ENCODE measurements around the gene PARD3. TPM values are rescaled to one million over a fixed set of nuclear protein-coding genes. Genes with fewer than 3 reads are reported as not detected.

Gene PARD3
- total RNA-seq, 2 experiments from 2014 or later, result 0.15 to 0.18 TPM

DNA sequence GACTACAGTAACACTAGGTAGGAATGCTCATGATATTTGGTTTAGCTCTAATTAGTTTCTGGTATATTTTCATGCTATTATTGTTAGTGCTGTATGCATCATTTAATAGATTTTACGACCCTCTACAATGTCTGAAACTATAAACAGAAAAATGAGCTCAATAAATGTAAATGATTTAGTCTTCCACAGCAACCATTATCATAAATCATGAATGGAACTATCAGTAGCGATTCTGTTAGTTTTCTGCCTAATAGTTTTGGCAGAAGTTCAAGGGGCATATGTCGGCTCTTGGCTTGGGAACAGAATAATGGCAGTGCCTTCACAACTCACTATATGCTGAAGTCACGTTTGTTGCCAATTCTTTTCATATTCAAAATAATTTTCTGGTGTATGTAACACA, 494.8 kb downstream of the PARD3 start:
- CTCF ChIA-PET, result no interaction called here
- no peak overlapping the region for H3K4me3 Mint-ChIP-seq
- H3K27me3 Mint-ChIP-seq, result no peaks in the 10 kb centered on the region
- DNase-seq, result no peak
- POLR2A ChIA-PET, result no interaction called here
- H3K9me3 Mint-ChIP-seq, result no peaks in the 10 kb centered on the region
- no peaks in the 10 kb centered on the region for H3K36me3 Mint-ChIP-seq (ENCODE audit: low read depth)
- H3K4me1 Mint-ChIP-seq, result no peaks in the 10 kb centered on the region
- no peak overlapping the region for H3K27ac Mint-ChIP-seq

DNA sequence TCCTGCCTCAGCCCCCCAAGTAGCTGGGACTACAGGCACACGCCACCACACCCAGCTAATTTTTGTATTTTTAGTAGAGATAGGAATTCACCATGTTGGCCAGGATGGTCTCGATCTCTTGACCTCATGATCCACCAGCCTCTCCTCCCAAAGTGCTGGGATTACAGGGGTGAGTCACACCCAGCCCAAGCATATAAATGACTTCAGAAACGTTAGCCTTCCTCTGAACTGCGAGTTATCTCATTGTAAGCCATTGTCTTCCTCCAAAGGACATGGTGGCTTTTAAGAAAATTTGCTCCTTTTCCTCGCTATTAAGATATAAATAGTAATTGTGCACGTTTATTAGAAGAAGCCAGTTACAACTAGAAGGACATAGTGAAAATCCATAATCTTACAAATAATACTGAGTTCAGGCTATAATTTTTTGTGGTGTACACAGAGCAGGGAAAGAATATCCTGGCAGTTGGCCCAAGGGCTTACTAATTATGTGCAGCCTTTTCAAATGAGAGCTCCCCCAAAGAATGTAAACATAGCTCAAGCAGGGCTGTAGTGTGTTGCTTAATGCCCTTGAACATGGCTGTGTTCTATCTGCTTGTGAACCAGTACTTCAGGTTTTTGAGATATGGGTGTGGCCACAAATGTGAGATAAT, 495.8 kb downstream of the PARD3 start:
- POLR2A ChIA-PET, result interaction anchor here (0.6 kb wide), 1 partner anchor 431 kb away, joined by 3 read pairs; no protein-coding TSS in a partner anchor
- Mint-ChIP-seq H3K9me3 (no peaks in the 10 kb centered on the region), H3K36me3 (ENCODE audit: low read depth) (no peaks in the 10 kb centered on the region), H3K4me1 (no peaks in the 10 kb centered on the region), H3K27ac (no peak overlapping the region), H3K4me3 (no peak overlapping the region), H3K27me3 (no peaks in the 10 kb centered on the region)
- CTCF ChIA-PET, result no interaction called here
- DNase-seq, result no peak

DNA sequence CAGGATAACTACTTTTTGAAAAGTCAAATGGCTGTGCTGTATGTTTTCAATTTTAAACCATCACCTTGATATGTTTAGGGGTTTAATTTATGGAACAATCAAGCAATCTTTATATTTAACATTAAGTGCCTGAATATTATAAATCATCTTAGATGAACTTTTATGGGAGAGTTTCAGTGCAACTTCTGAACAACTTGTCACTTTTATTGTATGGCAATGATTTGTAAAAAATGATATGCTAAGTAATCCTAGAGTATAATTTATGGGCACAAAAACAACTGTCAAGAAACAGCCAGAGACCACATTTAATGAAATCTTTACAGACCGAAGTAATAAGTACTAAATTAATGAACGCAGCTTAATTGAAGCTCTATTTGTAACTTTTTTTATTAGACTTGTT, 498.9 kb downstream of the PARD3 start:
- Mint-ChIP-seq H3K36me3 (ENCODE audit: low read depth) (no peaks in the 10 kb centered on the region), H3K4me3 (no peak overlapping the region), H3K4me1 (no peaks in the 10 kb centered on the region), H3K27me3 (no peaks in the 10 kb centered on the region), H3K9me3 (no peaks in the 10 kb centered on the region), H3K27ac (no peak overlapping the region)
- CTCF ChIA-PET, result no interaction called here
- POLR2A ChIA-PET, result no interaction called here
- DNase-seq, result no peak

DNA sequence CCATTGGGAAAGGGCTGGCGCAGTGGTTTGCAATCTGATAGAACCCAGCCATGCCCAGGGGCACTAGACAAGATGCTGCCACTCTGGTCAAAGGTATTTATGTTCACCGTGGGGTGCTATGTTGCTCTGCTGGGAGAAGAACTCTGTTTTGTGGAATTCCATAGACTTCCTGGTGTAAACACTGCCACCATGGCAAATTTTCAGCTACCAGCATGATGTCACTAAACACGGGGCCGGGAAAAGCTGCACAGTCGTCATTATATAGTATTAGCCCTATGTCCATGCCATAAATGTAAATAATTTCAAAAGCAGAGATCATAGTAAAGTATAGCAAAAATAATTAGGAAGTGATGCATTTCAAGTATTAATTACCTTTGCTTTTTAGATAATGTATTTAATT, 500.6 kb downstream of the PARD3 start:
- no peak for DNase-seq
- POLR2A ChIA-PET, result no interaction called here
- Mint-ChIP-seq H3K27me3 (no peaks in the 10 kb centered on the region), H3K36me3 (ENCODE audit: low read depth) (no peaks in the 10 kb centered on the region), H3K4me3 (no peak overlapping the region), H3K9me3 (no peaks in the 10 kb centered on the region), H3K4me1 (no peaks in the 10 kb centered on the region), H3K27ac (no peak overlapping the region)
- CTCF ChIA-PET, result no interaction called here

DNA sequence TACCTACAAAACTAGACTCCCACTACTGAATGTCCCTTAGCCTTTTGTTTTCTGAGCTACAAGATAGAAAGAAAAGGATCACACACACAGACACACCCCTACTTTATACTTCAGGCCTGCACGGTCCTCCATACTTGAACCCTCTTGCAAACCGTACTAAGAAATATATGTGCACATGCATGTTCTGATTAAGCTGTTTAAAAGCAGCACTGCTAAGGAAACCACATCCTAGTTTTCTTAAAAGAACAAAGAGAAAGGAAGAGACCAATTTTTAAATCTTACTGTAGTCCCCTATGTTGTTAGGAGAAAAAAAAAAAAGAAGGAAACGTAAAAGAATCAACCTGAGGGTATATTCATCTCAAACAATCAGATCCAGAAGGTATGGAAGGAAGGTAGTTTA, 501.2 kb downstream of the PARD3 start:
- no peak overlapping the region for H3K4me3 Mint-ChIP-seq
- H3K36me3 Mint-ChIP-seq (ENCODE audit: low read depth), result no peaks in the 10 kb centered on the region
- no peaks in the 10 kb centered on the region for H3K27me3 Mint-ChIP-seq
- no peaks in the 10 kb centered on the region for H3K9me3 Mint-ChIP-seq
- no peak for DNase-seq
- no peaks in the 10 kb centered on the region for H3K4me1 Mint-ChIP-seq
- ChIA-PET POLR2A (no interaction called here), CTCF (no interaction called here)
- H3K27ac Mint-ChIP-seq, result no peak overlapping the region

DNA sequence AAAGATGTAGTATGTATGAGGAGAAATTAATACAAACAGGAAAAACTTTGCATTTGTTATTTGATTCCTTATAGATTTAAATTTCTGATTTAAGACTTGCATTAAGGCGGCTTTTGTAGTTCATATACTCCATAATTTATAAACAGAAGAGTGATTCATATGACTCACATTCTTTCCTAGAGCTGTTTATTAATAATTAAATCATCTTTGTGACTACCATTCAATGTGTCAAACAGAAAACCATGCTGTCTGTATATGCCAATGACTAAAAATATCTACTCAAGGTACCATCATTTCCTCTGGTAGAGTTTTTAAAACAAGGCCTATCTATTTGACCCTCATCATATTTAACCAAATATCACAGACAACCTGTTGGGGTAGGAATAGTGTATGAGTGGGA, 501.7 kb downstream of the PARD3 start:
- no peak overlapping the region for H3K4me3 Mint-ChIP-seq
- no peaks in the 10 kb centered on the region for H3K9me3 Mint-ChIP-seq
- CTCF ChIA-PET, result no interaction called here
- H3K27ac Mint-ChIP-seq, result no peak overlapping the region
- no peaks in the 10 kb centered on the region for H3K27me3 Mint-ChIP-seq
- H3K4me1 Mint-ChIP-seq, result no peaks in the 10 kb centered on the region
- no peak for DNase-seq
- H3K36me3 Mint-ChIP-seq (ENCODE audit: low read depth), result no peaks in the 10 kb centered on the region
- POLR2A ChIA-PET, result no interaction called here

DNA sequence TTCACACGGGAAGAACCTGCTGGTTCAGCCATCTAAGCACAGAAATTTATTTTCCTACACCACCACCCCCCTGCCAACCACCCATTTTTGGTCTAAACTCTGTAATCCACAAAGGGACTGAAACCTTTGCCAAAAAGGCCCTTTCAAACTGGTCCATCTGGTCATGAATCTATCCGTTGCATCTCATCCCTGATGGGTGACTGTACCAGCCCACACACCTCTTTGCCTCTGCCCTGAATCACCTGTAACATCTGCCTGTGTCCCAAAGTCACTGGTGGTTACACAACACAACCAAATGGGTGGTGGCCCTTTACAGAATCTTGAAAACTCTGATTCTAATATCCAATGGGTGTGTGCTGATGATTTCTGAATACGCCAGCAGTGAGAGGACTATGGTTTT, 503.4 kb downstream of the PARD3 start:
- no peaks in the 10 kb centered on the region for H3K4me1 Mint-ChIP-seq
- ChIA-PET CTCF (no interaction called here), POLR2A (no interaction called here)
- H3K4me3 Mint-ChIP-seq, result no peak overlapping the region
- H3K36me3 Mint-ChIP-seq (ENCODE audit: low read depth), result no peaks in the 10 kb centered on the region
- DNase-seq, result no peak
- no peaks in the 10 kb centered on the region for H3K9me3 Mint-ChIP-seq
- no peaks in the 10 kb centered on the region for H3K27me3 Mint-ChIP-seq
- no peak overlapping the region for H3K27ac Mint-ChIP-seq

DNA sequence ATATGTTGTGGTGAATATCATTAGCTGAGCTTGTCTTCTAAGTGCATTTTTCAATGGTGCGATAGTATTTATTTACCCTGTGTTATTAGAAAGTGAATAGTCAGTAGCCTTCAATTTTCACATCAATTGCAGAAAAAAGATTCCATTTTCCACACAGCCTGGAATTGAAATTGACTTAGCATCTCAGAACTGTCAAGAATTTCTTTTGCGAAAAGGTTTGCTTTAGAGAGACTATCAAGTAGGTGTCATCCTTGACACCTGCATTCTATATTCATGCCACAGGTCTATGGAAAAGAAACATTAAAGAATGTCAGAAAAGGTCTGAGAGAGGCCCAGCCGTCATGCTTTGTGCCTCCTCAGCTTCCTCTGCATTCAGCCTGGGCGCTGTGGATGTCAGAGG, 504.9 kb downstream of the PARD3 start:
- no peak overlapping the region for H3K4me3 Mint-ChIP-seq
- H3K27me3 Mint-ChIP-seq, result no peaks in the 10 kb centered on the region
- DNase-seq, result no peak
- no peaks in the 10 kb centered on the region for H3K4me1 Mint-ChIP-seq
- H3K36me3 Mint-ChIP-seq (ENCODE audit: low read depth), result no peaks in the 10 kb centered on the region
- CTCF ChIA-PET, result no interaction called here
- no peaks in the 10 kb centered on the region for H3K9me3 Mint-ChIP-seq
- H3K27ac Mint-ChIP-seq, result no peak overlapping the region
- POLR2A ChIA-PET, result no interaction called here

DNA sequence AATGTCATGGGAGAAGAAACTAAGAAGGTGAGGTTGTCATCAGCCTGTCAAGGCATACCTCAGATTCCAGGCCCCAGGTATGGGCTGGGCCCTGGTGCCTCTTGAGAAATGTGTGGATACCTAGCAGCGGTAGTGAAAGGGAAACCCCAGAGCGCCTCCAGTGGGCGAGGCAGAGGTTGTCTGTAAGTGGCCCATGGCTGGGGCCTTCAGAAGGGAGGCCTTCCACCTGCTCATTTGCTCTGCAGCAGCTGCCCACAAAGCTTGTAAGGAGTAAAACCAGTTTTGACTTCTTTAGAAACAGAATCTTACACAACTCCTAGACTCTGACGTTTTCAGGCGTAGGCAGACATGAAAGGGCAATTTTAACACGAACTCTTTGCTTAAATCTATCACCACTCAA, 509.9 kb downstream of the PARD3 start:
- ChIA-PET POLR2A (no interaction called here), CTCF (no interaction called here)
- H3K27me3 Mint-ChIP-seq, result no peaks in the 10 kb centered on the region
- H3K36me3 Mint-ChIP-seq (ENCODE audit: low read depth), result no peaks in the 10 kb centered on the region
- no peak for DNase-seq
- no peak overlapping the region for H3K27ac Mint-ChIP-seq
- H3K4me3 Mint-ChIP-seq, result no peak overlapping the region
- H3K9me3 Mint-ChIP-seq, result no peaks in the 10 kb centered on the region
- H3K4me1 Mint-ChIP-seq, result no peaks in the 10 kb centered on the region

DNA sequence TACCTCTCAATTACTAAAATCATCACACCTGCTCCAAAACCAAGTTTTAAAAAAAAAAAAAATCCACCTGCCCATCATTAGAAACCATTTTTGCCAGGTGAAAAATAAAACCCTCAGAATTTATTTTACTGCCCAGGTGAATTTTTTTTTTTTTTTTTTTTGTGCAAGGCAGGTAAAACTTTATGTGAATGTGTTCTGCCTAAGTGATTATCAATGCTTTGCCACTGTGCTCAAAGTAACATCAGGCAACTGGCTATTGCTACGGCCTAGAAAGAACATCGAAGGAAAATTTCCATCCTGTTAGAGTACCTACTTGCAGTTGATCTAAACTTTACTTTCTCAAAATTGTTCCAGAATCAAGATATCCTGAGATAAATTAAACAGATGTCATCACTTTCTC, 512.1 kb downstream of the PARD3 start:
- H3K4me3 Mint-ChIP-seq, result no peak overlapping the region
- no peaks in the 10 kb centered on the region for H3K4me1 Mint-ChIP-seq
- CTCF ChIA-PET, result no interaction called here
- no peaks in the 10 kb centered on the region for H3K27me3 Mint-ChIP-seq
- no peak for DNase-seq
- H3K36me3 Mint-ChIP-seq (ENCODE audit: low read depth), result no peaks in the 10 kb centered on the region
- no peak overlapping the region for H3K27ac Mint-ChIP-seq
- POLR2A ChIA-PET, result no interaction called here
- no peaks in the 10 kb centered on the region for H3K9me3 Mint-ChIP-seq

DNA sequence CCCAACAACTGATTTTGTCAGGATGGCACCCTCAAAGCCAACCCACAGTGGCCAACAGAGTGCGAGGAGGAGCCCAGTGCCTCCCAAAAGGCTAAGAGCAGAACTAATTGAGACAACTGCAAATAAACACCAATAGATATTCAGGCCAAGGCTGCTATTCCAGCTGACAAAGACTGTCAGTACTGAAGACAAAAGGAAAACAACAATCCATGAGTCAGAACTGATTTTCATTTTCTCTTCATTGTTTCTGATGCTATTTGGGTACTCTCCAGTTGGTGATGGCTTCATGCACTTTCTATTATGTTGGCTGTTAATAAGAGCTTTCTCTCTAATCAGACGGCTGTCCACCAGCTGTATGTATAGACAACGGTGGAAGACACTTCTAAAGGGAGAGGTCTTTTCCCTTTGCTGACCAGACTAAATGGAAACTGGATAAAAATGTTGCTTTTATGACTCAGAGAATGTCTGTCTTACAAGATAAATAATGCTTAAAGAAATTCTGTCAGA, 515.9 kb downstream of the PARD3 start:
- H3K36me3 Mint-ChIP-seq (ENCODE audit: low read depth), result no peaks in the 10 kb centered on the region
- no peak overlapping the region for H3K4me3 Mint-ChIP-seq
- no peak overlapping the region for H3K27ac Mint-ChIP-seq
- peaks cover 2% of the 10 kb centered on the region for H3K4me1 Mint-ChIP-seq
- H3K27me3 Mint-ChIP-seq, result peaks cover 3% of the 10 kb centered on the region
- ChIA-PET CTCF (no interaction called here), POLR2A (no interaction called here)
- H3K9me3 Mint-ChIP-seq, result no peaks in the 10 kb centered on the region
- no peak for DNase-seq

DNA sequence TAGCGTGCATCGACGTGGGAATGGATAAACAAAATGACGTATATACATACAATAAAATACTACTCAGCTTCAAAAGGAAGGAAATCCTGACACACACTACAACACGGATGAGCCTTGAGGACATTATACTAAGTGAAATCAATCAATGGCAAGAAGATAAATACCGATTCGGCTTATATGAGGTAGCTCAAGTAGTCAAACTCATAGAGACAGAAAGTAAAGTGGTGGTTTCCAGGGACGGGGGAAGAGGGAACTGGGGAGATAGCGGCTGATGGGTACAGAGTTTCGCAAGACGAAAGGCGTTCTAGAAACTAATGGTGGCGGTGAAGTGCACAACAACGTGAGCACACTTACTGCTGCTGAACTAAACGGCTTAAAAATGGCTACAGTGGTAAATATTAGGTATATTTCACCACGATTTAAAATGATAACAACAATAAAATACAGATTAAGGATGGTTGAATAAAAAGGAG, 516.7 kb downstream of the PARD3 start:
- no peak overlapping the region for H3K4me3 Mint-ChIP-seq
- peaks cover 3% of the 10 kb centered on the region for H3K27me3 Mint-ChIP-seq
- peaks cover 6% of the 10 kb centered on the region for H3K4me1 Mint-ChIP-seq
- no peaks in the 10 kb centered on the region for H3K9me3 Mint-ChIP-seq
- CTCF ChIA-PET, result no interaction called here
- no peaks in the 10 kb centered on the region for H3K36me3 Mint-ChIP-seq (ENCODE audit: low read depth)
- no peak for DNase-seq
- no peak overlapping the region for H3K27ac Mint-ChIP-seq
- POLR2A ChIA-PET, result no interaction called here

DNA sequence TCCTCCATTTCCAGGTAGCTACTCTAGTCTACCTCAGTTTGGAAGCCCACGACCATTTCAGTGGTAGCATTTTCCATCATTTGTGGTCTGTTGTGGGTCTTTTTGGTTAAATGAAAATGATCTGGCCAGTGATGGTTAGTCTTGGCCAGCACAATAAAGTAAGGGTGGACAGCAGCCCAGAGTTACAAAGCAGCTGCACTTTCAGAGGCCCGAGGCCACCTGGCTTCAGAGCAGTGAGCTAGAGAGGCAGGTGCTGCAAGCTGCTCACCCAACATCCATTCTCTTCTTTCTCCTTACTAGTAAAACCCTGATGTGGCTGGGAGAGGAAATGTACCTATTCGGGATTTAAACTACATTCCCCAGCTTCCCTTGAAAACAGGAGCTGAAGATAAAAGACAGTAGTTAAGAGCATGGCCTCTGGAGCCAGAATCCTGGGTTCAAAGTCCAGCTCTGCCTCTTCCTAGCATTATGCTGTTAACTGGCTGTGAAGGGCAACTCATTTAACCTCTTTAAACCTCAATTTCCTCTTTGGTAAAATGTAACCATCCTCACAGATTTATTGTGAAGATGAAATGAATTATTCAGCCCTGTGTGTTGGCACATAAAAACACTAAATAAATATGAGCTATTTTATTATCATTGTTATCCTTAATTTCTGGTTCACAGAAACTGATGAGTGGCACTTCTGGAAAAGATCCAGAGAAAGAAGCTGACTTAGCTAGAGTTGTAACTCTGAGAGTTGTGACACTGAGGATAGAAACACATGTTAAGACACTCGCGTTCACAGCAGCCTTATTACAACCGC, 517.4 kb downstream of the PARD3 start:
- H3K36me3 Mint-ChIP-seq (ENCODE audit: low read depth), result no peaks in the 10 kb centered on the region
- ChIA-PET CTCF (no interaction called here), POLR2A (no interaction called here)
- H3K27me3 Mint-ChIP-seq, result peaks cover 3% of the 10 kb centered on the region
- no peak overlapping the region for H3K4me3 Mint-ChIP-seq
- H3K27ac Mint-ChIP-seq, result no peak overlapping the region
- peaks cover 6% of the 10 kb centered on the region for H3K4me1 Mint-ChIP-seq
- H3K9me3 Mint-ChIP-seq, result no peaks in the 10 kb centered on the region
- no peak for DNase-seq

DNA sequence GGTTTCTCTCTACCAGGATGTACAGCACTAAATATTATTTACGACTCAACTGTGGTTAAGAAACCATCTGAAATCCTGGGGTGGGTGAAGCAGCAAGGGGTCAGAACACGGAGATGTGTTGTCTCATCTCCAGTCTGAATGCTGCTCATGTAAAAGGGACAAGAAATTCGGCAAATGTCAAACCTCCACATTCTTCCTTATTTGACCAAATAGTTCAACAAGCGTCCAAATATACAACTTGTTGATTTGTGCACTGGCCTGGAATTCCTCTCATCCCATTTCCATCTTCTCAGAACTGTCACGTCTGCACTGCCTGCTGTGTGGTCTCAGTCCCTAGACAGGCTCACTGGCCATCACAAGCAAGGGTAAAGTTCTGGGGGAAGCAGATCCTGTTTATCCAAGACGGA, 520.0 kb downstream of the PARD3 start:
- H3K4me3 Mint-ChIP-seq, result no peak overlapping the region
- peaks cover 16% of the 10 kb centered on the region for H3K4me1 Mint-ChIP-seq
- H3K27ac Mint-ChIP-seq, result no peak overlapping the region
- H3K27me3 Mint-ChIP-seq, result peaks cover 3% of the 10 kb centered on the region
- ChIA-PET POLR2A (no interaction called here), CTCF (no interaction called here)
- H3K9me3 Mint-ChIP-seq, result no peaks in the 10 kb centered on the region
- DNase-seq, result no peak
- H3K36me3 Mint-ChIP-seq (ENCODE audit: low read depth), result no peaks in the 10 kb centered on the region

All from activated CD4-positive, alpha-beta memory T cell treated with anti-CD3 and anti-CD28 coated beads, Interleukin-2, amount 10 ng/mL, durations not matched to agents 7 days and 5 days (primary cell).